CD4-positive, CD25-positive, alpha-beta regulatory T cell (primary cell): ENCODE data around the gene LRRC1. TPM values are rescaled to one million over a fixed set of nuclear protein-coding genes. Genes with fewer than 3 reads are reported as not detected.
"Not testable (repeated sequence)": the region's sequence is repeated elsewhere in the genome, so short reads cannot be mapped to it uniquely, and the experiment has no call there.

Source experiments
- ATAC-seq, 2 donors: fragments of 150-1000 bp; cut with Tn5 transposase; one replicate each; pipeline ENCODE4 v1.10.0; 2021; ENCODE audit warnings: low read depth in 2 of 2, moderate number of reproducible peaks in 2 of 2, moderate library complexity in 1 of 2
- DNase-seq, 3 donors: peaks; one replicate each; pipeline versions ENCODE4 v3.0.0 to v3.0.0-alpha.2; 2012 to 2022; ENCODE audit warnings: mixed read lengths in 1 of 3
- H3K27ac ChIP-seq: one replicate; pipeline ENCODE4 v1.7.0; 2013; ENCODE audit warnings: mild to moderate bottlenecking, low read length; ENCODE audit not compliant: insufficient read depth, poor library complexity, severe bottlenecking
- H3K27me3 ChIP-seq: one replicate; pipeline ENCODE4 v1.7.0; 2013; ENCODE audit warnings: low read length; ENCODE audit not compliant: control insufficient read depth, insufficient read depth
- H3K36me3 ChIP-seq: one replicate; pipeline ENCODE4 v1.7.0; 2013; ENCODE audit warnings: mild to moderate bottlenecking, low read length, moderate library complexity; ENCODE audit not compliant: control insufficient read depth, insufficient read depth
- H3K4me1 ChIP-seq: 2 replicates; pipeline ENCODE4 v1.7.0; 2013; ENCODE audit warnings: mild to moderate bottlenecking, low read length; ENCODE audit not compliant: insufficient read depth, control insufficient read depth, poor library complexity, severe bottlenecking
- H3K4me3 ChIP-seq: one replicate; pipeline ENCODE4 v1.7.0; 2013; ENCODE audit warnings: low read depth, mild to moderate bottlenecking, low read length, moderate library complexity
- H3K9me3 ChIP-seq, 2 experiments: 1 replicate in 1 of 2; 2 replicates in 1 of 2; pipeline ENCODE4 v1.7.0; 2013; ENCODE audit warnings: low read length in 2 of 2, mild to moderate bottlenecking in 1 of 2, moderate library complexity in 1 of 2; ENCODE audit not compliant: control insufficient read depth in 2 of 2
- H3K27ac Mint-ChIP-seq, 3 donors: one replicate each; pipeline ENCODE4 v1.8.0; 2020 to 2022; ENCODE audit warnings: mild to moderate bottlenecking in 3 of 3, mixed read lengths in 3 of 3, moderate library complexity in 2 of 3
- H3K27me3 Mint-ChIP-seq: one replicate; pipeline ENCODE4 v1.8.0; 2022; ENCODE audit warnings: mild to moderate bottlenecking, mixed read lengths
- H3K36me3 Mint-ChIP-seq: one replicate; pipeline ENCODE4 v1.8.0; 2020; ENCODE audit warnings: mixed read lengths
- H3K4me1 Mint-ChIP-seq, 4 donors: one replicate each; pipeline ENCODE4 v1.8.0; 2020 to 2022; ENCODE audit warnings: mixed read lengths in 4 of 4, mild to moderate bottlenecking in 1 of 4
- H3K4me3 Mint-ChIP-seq, 4 donors: one replicate each; pipeline ENCODE4 v1.8.0; 2020 to 2022; ENCODE audit warnings: mild to moderate bottlenecking in 4 of 4, mixed read lengths in 4 of 4, moderate library complexity in 3 of 4
- H3K9me3 Mint-ChIP-seq, 7 donors: one replicate each; pipeline ENCODE4 v1.8.0; 2020 to 2022; ENCODE audit warnings: mixed read lengths in 7 of 7, mild to moderate bottlenecking in 3 of 7, moderate library complexity in 2 of 7
- polyA plus RNA-seq, 4 donors: library from polyadenylated mRNA; unstranded; fragments of 300-500 nt; fragmentation: Illumina TruSeq; gene quantifications; one replicate each; pipeline ENCODE4 v1.2.3, GENCODE V29; 2021
- total RNA-seq: library from RNA; stranded (reverse); gene quantifications from one replicate; pipeline ENCODE4 v1.2.3, GENCODE V29; 2022

Gene LRRC1
- total and polyA plus RNA-seq, 5 donors from 2014 or later, result 0.37 to 1.4 (median 1.0) TPM

DNA sequence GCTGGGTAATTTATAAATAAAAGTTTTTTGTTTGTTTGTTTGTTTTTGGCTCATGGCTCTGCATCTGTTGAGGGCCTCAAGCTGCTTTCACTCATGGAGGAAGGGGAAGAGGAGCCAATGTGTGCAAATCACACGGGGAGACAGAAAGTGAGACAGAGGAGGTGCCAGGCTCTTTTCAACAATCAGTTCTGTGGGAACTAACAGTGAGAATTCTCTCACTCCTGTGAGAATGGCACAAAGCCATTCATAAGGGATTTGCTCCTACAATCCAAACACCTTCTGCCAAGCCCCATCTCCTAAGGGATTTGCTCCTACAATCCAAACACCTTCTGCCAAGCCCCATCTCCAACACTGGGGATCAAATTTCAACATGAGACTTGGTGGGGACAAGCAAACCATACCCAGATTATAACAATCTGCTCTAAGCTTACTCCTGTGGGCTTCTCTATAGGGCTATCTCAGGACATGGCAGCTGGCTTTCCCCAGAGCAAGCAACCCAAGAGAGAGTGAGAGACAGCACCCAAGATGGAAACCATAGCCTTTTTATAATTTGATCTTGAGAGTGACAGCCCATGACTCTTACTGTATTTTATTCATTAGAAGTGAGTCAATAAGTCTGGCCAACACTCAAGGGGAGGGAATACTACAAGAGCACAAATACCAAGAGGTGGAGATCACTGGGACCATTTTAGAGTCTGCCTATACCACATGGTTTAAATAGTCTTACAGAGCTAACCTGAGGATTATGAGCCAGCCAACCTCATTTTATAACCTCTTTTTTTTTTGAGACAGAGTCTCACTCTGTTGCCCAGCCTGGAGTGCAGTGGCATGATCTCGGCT, 22.8 kb upstream of the LRRC1 start:
- Histone ChIP-seq H3K27ac (no peak overlapping the region), H3K4me3 (no peak overlapping the region), H3K27me3 (no peaks in the 10 kb centered on the region), H3K9me3 (no peaks in the 10 kb centered on the region), H3K4me1 (no peaks in the 10 kb centered on the region), H3K36me3 (no peaks in the 10 kb centered on the region)
- H3K27me3 Mint-ChIP-seq, result peaks cover 7% of the 10 kb centered on the region
- H3K9me3 Mint-ChIP-seq, result peaks cover 0 to 5% (median 0%) of the 10 kb centered on the region in 7 donors
- no peak for ATAC-seq
- H3K36me3 Mint-ChIP-seq, result peaks cover 6% of the 10 kb centered on the region
- H3K4me1 Mint-ChIP-seq, result no peaks in the 10 kb centered on the region
- no peak overlapping the region for H3K4me3 Mint-ChIP-seq
- no peak for DNase-seq
- H3K27ac Mint-ChIP-seq, result no peak overlapping the region

DNA sequence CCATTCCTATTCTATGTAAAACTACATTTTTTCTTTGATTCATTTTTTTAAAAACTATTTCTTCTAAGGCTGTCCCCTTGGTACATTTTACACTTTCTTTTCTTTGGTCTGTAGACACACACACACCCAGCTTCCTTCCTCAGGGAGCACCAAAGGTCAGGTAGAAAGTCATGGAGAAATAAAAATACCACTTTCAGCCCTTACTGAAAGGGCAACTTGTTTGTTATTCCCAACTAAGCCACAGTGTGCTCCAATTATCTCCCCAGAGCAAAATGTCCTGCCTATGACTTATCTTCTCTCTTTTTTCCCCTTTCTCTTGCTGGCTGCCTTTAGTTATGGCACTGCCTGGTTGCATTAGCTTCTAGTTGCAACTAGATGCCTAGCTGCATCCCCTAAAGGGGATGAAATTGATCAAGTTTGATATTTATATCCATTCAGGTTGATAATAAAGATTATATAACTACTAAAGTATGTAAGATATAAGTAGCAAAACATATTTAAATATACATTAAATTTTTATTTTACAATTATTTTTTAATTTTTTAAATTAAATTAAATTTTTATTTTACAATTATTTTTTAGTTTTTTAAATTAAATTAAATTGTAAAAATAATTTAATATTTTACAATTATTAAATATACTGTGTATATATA, 21.6 kb upstream of the LRRC1 start:
- Mint-ChIP-seq H3K27ac (no peak overlapping the region), H3K9me3 (peaks cover 0 to 8% (median 0%) of the 10 kb centered on the region in 7 donors), H3K4me3 (no peak overlapping the region), H3K27me3 (peaks cover 7% of the 10 kb centered on the region), H3K4me1 (no peaks in the 10 kb centered on the region), H3K36me3 (peaks cover 6% of the 10 kb centered on the region)
- H3K4me1 ChIP-seq, result no peaks in the 10 kb centered on the region
- no peak for ATAC-seq
- no peaks in the 10 kb centered on the region for H3K36me3 ChIP-seq
- no peak overlapping the region for H3K27ac ChIP-seq
- no peak for DNase-seq
- H3K4me3 ChIP-seq, result no peak overlapping the region
- no peaks in the 10 kb centered on the region for H3K27me3 ChIP-seq
- no peaks in the 10 kb centered on the region for H3K9me3 ChIP-seq

DNA sequence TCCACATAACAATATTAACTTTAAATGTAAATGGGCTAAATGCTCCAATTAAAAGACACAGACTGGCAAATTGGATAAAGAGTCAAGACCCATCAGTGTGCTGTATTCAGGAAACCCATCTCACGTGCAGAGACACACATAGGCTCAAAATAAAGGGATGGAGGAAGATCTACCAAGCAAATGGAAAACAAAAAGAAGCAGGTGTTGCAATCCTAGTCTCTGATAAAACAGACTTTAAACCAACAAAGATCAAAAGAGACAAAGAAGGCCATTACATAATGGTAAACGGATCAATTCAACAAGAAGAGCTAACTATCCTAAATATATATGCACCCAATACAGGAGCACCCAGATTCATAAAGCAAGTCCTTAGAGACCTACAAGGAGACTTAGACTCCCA, 18.7 kb upstream of the LRRC1 start:
- H3K4me3 ChIP-seq, H3K27ac Mint-ChIP-seq, H3K4me1 Mint-ChIP-seq, ATAC-seq, H3K9me3 ChIP-seq, H3K36me3 ChIP-seq, H3K27ac ChIP-seq, H3K9me3 Mint-ChIP-seq, H3K27me3 ChIP-seq, H3K4me3 Mint-ChIP-seq, H3K4me1 ChIP-seq, H3K36me3 Mint-ChIP-seq, H3K27me3 Mint-ChIP-seq, DNase-seq: not testable (repeated sequence)

DNA sequence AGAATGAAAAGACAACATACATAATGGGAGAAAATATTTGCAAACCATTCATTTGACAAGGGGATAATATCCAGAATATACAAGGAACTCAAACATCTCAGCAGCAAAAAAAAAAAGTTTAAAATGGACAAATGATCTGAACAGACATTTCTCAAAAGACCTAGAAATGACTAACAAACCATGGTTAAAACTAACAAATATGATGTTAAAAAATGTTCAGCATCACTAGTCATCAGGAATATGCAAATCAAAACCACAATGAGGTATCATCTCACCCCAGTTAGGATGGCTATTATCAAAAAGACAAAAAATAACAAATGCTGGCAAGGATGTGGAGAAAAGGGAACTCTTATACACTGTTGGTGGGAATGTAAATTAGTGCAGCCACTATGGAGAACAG, 9.8 kb upstream of the LRRC1 start:
- not testable (repeated sequence) for ATAC-seq, H3K36me3 ChIP-seq, H3K4me3 ChIP-seq, H3K36me3 Mint-ChIP-seq, H3K27ac Mint-ChIP-seq, H3K4me1 ChIP-seq, H3K4me1 Mint-ChIP-seq, H3K4me3 Mint-ChIP-seq, H3K27ac ChIP-seq, DNase-seq
- H3K9me3 ChIP-seq, result peaks cover 0 to 13% of the 10 kb centered on the region in 2 experiments
- Mint-ChIP-seq H3K27me3 (peaks cover 27% of the 10 kb centered on the region), H3K9me3 (peaks cover 2 to 24% (median 9%) of the 10 kb centered on the region in 7 donors)
- H3K27me3 ChIP-seq, result peaks cover 17% of the 10 kb centered on the region

DNA sequence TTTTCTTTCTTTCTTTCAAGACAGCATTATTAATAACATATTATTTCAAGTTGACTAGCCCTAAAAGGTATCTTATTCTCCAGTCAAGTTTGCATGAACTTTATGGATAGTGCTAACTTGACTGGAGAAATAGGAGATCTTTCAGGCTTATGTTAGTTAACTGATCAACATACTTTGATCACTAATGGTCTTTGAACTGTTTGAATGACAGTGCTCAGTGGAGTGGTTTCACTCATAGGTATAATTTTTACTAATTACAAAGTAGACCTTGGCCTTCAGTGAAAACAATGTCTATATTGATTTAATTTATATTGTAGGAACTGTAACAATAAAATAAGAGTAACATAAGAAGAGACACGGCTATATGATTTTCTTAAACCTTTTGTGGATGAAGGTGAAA, 8.0 kb upstream of the LRRC1 start:
- H3K36me3 Mint-ChIP-seq, result no peaks in the 10 kb centered on the region
- Histone ChIP-seq H3K36me3 (no peaks in the 10 kb centered on the region), H3K9me3 (peaks cover 0 to 16% of the 10 kb centered on the region in 2 experiments), H3K4me3 (no peak overlapping the region), H3K27ac (no peak overlapping the region), H3K4me1 (no peaks in the 10 kb centered on the region), H3K27me3 (peaks cover 25% of the 10 kb centered on the region)
- no peaks in the 10 kb centered on the region for H3K4me1 Mint-ChIP-seq
- peaks cover 2 to 19% (median 9%) of the 10 kb centered on the region in 7 donors for H3K9me3 Mint-ChIP-seq
- H3K27ac Mint-ChIP-seq, result no peak overlapping the region
- H3K4me3 Mint-ChIP-seq, result no peak overlapping the region
- DNase-seq (no peak), ATAC-seq (no peak)
- peaks cover 30% of the 10 kb centered on the region for H3K27me3 Mint-ChIP-seq

DNA sequence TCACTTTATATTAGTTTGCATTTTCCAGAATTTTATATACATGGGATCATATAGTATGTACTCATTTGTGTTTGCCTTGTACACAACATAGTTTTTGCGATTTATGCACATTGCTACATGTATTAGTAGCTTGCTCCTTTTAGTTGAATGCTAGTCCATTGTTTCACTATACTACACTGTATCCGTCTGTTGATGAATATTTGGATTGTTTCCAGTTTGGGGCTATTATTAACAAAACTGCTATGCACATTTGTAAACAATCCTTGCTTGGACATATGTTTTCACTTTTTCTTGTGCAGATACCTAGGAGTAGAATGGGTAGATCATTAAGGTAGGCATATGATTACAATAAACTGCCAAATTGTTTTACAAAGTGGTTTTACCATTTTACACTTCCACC, 3.9 kb upstream of the LRRC1 start:
- DNase-seq, result no peak
- Histone ChIP-seq H3K9me3 (peaks cover 0 to 16% of the 10 kb centered on the region in 2 experiments), H3K27me3 (peaks cover 40% of the 10 kb centered on the region), H3K4me3 (no peak overlapping the region), H3K27ac (no peak overlapping the region), H3K4me1 (peaks cover 23% of the 10 kb centered on the region), H3K36me3 (no peaks in the 10 kb centered on the region)
- peaks cover 53% of the 10 kb centered on the region for H3K27me3 Mint-ChIP-seq
- peaks cover 4 to 23% (median 15%) of the 10 kb centered on the region in 4 donors for H3K4me1 Mint-ChIP-seq
- H3K4me3 Mint-ChIP-seq, result no peak overlapping the region
- ATAC-seq, result no peak
- H3K36me3 Mint-ChIP-seq, result no peaks in the 10 kb centered on the region
- H3K9me3 Mint-ChIP-seq, result peaks cover 0 to 15% (median 5%) of the 10 kb centered on the region in 7 donors
- H3K27ac Mint-ChIP-seq, result no peak overlapping the region

DNA sequence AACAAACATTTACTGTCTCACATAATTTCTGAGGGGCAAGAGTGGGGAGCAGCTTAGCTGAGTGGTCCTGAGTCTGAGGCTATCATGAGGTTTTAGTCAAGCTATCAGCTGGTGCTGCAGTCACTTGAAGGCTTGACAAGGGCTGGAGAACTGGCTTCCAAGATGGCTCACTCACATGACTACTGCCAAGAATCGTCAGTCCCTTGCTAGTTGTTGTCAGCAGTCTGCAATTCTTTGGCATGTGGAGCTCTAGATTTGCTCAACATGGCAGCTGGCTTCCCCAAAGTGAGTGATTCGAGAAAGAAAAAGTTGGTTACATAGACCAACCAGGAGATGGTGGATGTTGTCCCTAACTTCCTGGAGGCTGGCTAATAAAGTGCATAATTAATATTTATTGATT, 2.8 kb upstream of the LRRC1 start:
- no peak overlapping the region for H3K27ac ChIP-seq
- H3K4me1 Mint-ChIP-seq, result peaks cover 12 to 30% (median 19%) of the 10 kb centered on the region in 4 donors
- ATAC-seq (no peak), DNase-seq (no peak)
- peaks cover 60% of the 10 kb centered on the region for H3K27me3 Mint-ChIP-seq
- peak overlapping the region in 1 of 4 donors; percentile 86 for H3K4me3 Mint-ChIP-seq
- H3K4me1 ChIP-seq, result peaks cover 23% of the 10 kb centered on the region
- H3K9me3 Mint-ChIP-seq, result peaks cover 0 to 15% (median 5%) of the 10 kb centered on the region in 7 donors
- H3K27me3 ChIP-seq, result peaks cover 42% of the 10 kb centered on the region
- H3K27ac Mint-ChIP-seq, result no peak overlapping the region
- no peaks in the 10 kb centered on the region for H3K36me3 Mint-ChIP-seq
- no peaks in the 10 kb centered on the region for H3K36me3 ChIP-seq
- H3K9me3 ChIP-seq, result peaks cover 0 to 16% of the 10 kb centered on the region in 2 experiments
- no peak overlapping the region for H3K4me3 ChIP-seq
